Muscle of arm (tissue), 12 donors: Measurements from ENCODE around the gene MCF2L. TPM values are rescaled to one million over a fixed set of nuclear protein-coding genes. Genes with fewer than 3 reads are reported as not detected.
"Not testable (repeated sequence)": the region's sequence is repeated elsewhere in the genome, so short reads cannot be mapped to it uniquely, and the experiment has no call there.

Experiments used
- DNase-seq: peaks from one replicate; pipeline ENCODE4 v3.0.0-alpha.2; 2013
- polyA plus RNA-seq, 12 donors: library from polyadenylated mRNA; unstranded; fragments of 120-200 nt; gene quantifications; one replicate each; pipeline ENCODE4 v1.2.1, GENCODE V29; 2013; ENCODE audit not compliant: insufficient read length in 12 of 12

Gene MCF2L
- polyA plus RNA-seq, 12 donors = 13.7 to 50.7 (median 22.0) TPM; not detected in 1

GRCh38 chr13:113028336-113029060, 59.5 kb downstream of the MCF2L start:
- DNase-seq = no peak

GRCh38 chr13:113029061-113029445, 60.0 kb downstream of the MCF2L start:
- DNase-seq = no peak

GRCh38 chr13:113029487-113030258, 60.7 kb downstream of the MCF2L start:
- DNase-seq = peak; percentile 35

GRCh38 chr13:113030259-113030640, 61.2 kb downstream of the MCF2L start:
- DNase-seq = not testable (repeated sequence)

- DNase-seq = no peak
Observed at GRCh38 chr13:113031465-113031864, 62.5 kb downstream of the MCF2L start.

- DNase-seq = no peak
Observed at GRCh38 chr13:113032291-113032690, 63.3 kb downstream of the MCF2L start.

- DNase-seq = no peak
Observed at GRCh38 chr13:113033054-113033850, 64.2 kb downstream of the MCF2L start.

GRCh38 chr13:113034451-113035212, 65.6 kb downstream of the MCF2L start:
- peak; percentile 77 for DNase-seq

GRCh38 chr13:113035213-113035800, 66.3 kb downstream of the MCF2L start:
- no peak for DNase-seq

- no peak for DNase-seq
Observed at GRCh38 chr13:113036401-113036800, 67.4 kb downstream of the MCF2L start.

GRCh38 chr13:113040031-113040430, 71.0 kb downstream of the MCF2L start:
- DNase-seq = no peak

GRCh38 chr13:113040597-113041292, 71.7 kb downstream of the MCF2L start:
- peak; percentile 67 for DNase-seq

GRCh38 chr13:113041293-113041690, 72.3 kb downstream of the MCF2L start:
- DNase-seq = no peak

- DNase-seq = no peak
Observed at GRCh38 chr13:113041896-113042295, 72.9 kb downstream of the MCF2L start.

GRCh38 chr13:113042456-113042855, 73.4 kb downstream of the MCF2L start:
- DNase-seq = no peak

- no peak for DNase-seq
Observed at GRCh38 chr13:113043001-113043630, 74.1 kb downstream of the MCF2L start.

- no peak for DNase-seq
Observed at GRCh38 chr13:113043931-113044330, 74.9 kb downstream of the MCF2L start.

- no peak for DNase-seq
Observed at GRCh38 chr13:113044391-113045114, 75.5 kb downstream of the MCF2L start.
